Prostate gland (tissue), 2 donors: ENCODE data around the gene SNX1. TPM values are rescaled to one million over a fixed set of nuclear protein-coding genes. Genes with fewer than 3 reads are reported as not detected.

ENCODE experiments used
- DNase-seq: peaks from one replicate; pipeline ENCODE4 v3.0.0-alpha.2; 2019; ENCODE audit warnings: low spot score
- H3K27ac ChIP-seq, 2 donors: fragments of 200-600 bp; sonication (generic); 2 replicates each; pipeline ENCODE4 v1.5.1; 2017 to 2019
- H3K27me3 ChIP-seq: fragments of 200-600 bp; sonication (generic); replicated peaks from 2 replicates; pipeline ENCODE4 v1.5.1; 2019; ENCODE audit not compliant: insufficient read depth
- H3K36me3 ChIP-seq, 2 donors: fragments of 200-600 bp; sonication (generic); 1 replicate in 1 of 2; 2 replicates in 1 of 2; pipeline versions ENCODE4 v1.5.1 to v1.8.1; 2017 to 2019
- H3K4me1 ChIP-seq: fragments of 200-600 bp; sonication (generic); replicated peaks from 2 replicates; pipeline ENCODE4 v1.5.1; 2019
- H3K4me3 ChIP-seq, 2 donors: fragments of 200-600 bp; sonication (generic); 2 replicates each; pipeline ENCODE4 v1.5.1; 2017 to 2019
- H3K9me3 ChIP-seq: fragments of 200-600 bp; sonication (generic); 2 replicates; pipeline ENCODE4 v1.5.1; 2017
- POLR2A ChIP-seq: fragments of 450-650 bp; IDR thresholded peaks from one replicate; pipeline ENCODE4 v1.6.1; 2016; ENCODE audit warnings: antibody characterized with exemption, mild to moderate bottlenecking
- POLR2AphosphoS5 ChIP-seq: sonication (generic); formaldehyde crosslinking; IDR thresholded peaks from one replicate; pipeline ENCODE4 v1.6.1; 2017; ENCODE audit warnings: antibody characterized with exemption
- WGBS: methylation state at CpG from one replicate; pipeline ENCODE4 v1.1.5; 2018; 5-methylcytosine and 5-hydroxymethylcytosine counted together
- intact Hi-C: fragments of 100-400 bp; cut with DNase I; formaldehyde crosslinking; loops from one replicate; pipeline ENCODE4 v1.14.2; 2022
- small RNA-seq, 2 donors: library from RNA; depleted of rRNA; stranded (forward); fragments of <200 nt; gene quantifications; one replicate each; pipeline ENCODE3, GENCODE V24; 2016
- total RNA-seq, 2 donors: library from RNA; depleted of rRNA; stranded (reverse); fragments of >200 nt; gene quantifications; one replicate each; pipeline ENCODE4 v1.1.0, GENCODE V29; 2016
- TF ChIP-seq, protein P1 (sequence below), 4 experiments: fragments of 200-600 bp in 2 of 4; fragments of 450-650 bp in 2 of 4; sonication (generic) in 2 of 4; IDR thresholded peaks; 1 replicate in 3 of 4; 2 replicates in 1 of 4; pipeline ENCODE4 v1.5.1; 2016 to 2019; ENCODE audit warnings: antibody characterized with exemption in 4 of 4, mild to moderate bottlenecking in 2 of 4, moderate library complexity in 2 of 4

Gene SNX1
- total RNA-seq, 2 donors from 2014 or later: 109 to 110 TPM

DNA sequence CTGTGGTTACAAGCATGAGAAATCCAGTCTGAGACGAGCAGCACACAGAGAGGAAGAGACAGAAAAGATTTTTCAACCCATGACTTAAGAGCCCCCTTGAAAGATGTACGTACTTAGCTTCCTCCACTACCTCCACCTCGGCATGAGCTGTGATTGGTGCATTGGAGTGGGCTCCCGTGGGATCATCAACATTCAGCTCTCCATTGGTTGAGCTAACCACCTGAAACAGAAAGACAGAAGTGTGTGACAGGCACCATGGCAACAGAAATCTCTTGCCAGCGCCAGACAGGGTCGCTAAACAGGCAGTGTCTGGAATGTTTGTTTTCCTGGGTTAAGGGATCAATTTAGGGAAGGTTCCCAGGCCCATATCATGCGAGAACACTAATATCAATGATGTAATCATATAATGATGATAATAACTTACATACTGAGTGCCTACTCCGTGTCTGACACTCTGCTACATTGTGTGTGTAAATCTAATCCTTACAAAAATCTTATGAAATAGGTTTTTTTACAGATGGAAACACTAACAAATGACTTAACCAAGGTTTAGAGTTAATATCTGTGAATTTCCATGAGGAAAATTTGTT is 84.5 kb downstream of the SNX1 start:
- no peaks in the 10 kb centered on the region for H3K9me3 ChIP-seq
- 60% methylated on average over 8 of the region's 8 CpGs for WGBS
- H3K4me3 ChIP-seq: no peak overlapping the region
- no peaks in the 10 kb centered on the region for H3K36me3 ChIP-seq
- no peak overlapping the region for H3K27ac ChIP-seq
- DNase-seq: no peak
- TF ChIP-seq POLR2AphosphoS5: no peak
- TF ChIP-seq POLR2A: no peak
- TF ChIP-seq, protein P1, sequence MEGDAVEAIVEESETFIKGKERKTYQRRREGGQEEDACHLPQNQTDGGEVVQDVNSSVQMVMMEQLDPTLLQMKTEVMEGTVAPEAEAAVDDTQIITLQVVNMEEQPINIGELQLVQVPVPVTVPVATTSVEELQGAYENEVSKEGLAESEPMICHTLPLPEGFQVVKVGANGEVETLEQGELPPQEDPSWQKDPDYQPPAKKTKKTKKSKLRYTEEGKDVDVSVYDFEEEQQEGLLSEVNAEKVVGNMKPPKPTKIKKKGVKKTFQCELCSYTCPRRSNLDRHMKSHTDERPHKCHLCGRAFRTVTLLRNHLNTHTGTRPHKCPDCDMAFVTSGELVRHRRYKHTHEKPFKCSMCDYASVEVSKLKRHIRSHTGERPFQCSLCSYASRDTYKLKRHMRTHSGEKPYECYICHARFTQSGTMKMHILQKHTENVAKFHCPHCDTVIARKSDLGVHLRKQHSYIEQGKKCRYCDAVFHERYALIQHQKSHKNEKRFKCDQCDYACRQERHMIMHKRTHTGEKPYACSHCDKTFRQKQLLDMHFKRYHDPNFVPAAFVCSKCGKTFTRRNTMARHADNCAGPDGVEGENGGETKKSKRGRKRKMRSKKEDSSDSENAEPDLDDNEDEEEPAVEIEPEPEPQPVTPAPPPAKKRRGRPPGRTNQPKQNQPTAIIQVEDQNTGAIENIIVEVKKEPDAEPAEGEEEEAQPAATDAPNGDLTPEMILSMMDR (IDR thresholded peaks at IDR 0.05): no peak
- no peaks in the 10 kb centered on the region for H3K27me3 ChIP-seq
- H3K4me1 ChIP-seq: no peaks in the 10 kb centered on the region
- intact Hi-C loops: no loop called here

DNA sequence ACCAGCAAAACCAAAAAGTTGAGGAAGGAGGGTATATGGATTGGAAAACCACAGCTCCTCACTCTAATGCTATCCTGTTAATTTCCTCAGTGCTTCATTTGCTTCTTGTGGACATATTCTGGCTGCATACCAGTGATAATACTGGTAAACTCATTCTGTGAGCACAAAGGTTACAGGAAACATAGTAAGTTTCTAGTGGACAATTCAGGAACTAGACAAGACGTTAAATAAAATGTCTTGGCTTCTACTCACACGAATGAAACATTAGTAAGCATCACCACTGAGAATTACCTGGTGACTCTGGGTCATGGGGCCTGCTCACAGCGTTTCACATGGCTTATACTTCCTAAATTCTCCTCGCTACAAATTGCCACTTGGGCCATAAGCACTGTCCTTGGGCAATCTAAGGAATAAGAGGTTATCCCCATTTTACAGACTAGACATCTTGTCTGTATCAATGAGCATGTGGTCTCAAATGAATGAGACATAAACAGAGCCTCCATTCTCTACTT is 87.1 kb downstream of the SNX1 start:
- 92% methylated on average over 4 of the region's 4 CpGs for WGBS
- no peak for DNase-seq
- Histone ChIP-seq H3K27me3 (no peaks in the 10 kb centered on the region), H3K9me3 (no peaks in the 10 kb centered on the region), H3K4me3 (no peak overlapping the region), H3K36me3 (no peaks in the 10 kb centered on the region), H3K4me1 (no peaks in the 10 kb centered on the region), H3K27ac (no peak overlapping the region)
- TF ChIP-seq POLR2AphosphoS5: no peak
- TF ChIP-seq, protein P1 (IDR thresholded peaks at IDR 0.05): no peak
- no peak for TF ChIP-seq POLR2A
- intact Hi-C loops: no loop called here

DNA sequence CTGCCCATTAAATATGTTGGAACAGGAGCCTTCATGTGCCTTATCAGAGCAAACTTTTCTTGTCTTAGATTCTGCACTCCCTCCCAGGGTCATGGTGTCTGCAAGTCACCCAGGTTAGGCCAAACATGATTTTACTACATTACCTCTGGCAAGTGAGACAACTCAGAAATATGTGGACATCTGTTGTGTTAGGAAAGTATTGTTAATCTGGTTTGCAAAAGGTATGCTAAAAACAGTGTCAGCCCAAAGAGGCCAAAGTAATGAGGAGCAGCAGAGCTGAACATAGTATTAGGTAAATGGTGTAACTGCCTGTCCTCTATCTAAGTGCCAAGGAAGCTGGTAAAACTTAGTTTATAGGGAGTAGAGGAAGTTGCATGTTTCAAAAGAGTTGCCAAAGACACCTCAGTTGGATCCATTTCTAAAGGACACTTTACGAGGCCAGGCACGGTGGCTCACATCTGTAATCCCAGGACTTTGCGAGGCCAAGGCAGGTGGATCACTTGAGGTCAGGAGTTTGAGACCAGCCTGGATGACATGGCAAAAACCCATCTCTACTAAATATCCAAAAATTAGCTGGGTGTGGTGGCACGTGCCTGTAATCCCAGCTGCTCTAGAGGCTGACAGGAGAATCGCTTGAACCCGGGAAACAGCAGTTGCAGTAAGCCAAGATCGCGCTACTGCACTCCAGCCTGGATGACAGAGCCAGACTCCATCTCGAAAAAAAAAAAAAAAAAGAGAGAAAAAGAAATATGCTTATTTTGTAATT is 89.5 kb downstream of the SNX1 start:
- DNase-seq: no peak
- WGBS: 69% methylated on average over 9 of the region's 9 CpGs
- intact Hi-C loops: no loop called here
- Histone ChIP-seq H3K36me3 (no peaks in the 10 kb centered on the region), H3K9me3 (no peaks in the 10 kb centered on the region), H3K4me1 (no peaks in the 10 kb centered on the region), H3K27me3 (no peaks in the 10 kb centered on the region), H3K27ac (no peak overlapping the region), H3K4me3 (no peak overlapping the region)
- TF ChIP-seq POLR2AphosphoS5 (peak; percentile 33), POLR2A (no peak)

DNA sequence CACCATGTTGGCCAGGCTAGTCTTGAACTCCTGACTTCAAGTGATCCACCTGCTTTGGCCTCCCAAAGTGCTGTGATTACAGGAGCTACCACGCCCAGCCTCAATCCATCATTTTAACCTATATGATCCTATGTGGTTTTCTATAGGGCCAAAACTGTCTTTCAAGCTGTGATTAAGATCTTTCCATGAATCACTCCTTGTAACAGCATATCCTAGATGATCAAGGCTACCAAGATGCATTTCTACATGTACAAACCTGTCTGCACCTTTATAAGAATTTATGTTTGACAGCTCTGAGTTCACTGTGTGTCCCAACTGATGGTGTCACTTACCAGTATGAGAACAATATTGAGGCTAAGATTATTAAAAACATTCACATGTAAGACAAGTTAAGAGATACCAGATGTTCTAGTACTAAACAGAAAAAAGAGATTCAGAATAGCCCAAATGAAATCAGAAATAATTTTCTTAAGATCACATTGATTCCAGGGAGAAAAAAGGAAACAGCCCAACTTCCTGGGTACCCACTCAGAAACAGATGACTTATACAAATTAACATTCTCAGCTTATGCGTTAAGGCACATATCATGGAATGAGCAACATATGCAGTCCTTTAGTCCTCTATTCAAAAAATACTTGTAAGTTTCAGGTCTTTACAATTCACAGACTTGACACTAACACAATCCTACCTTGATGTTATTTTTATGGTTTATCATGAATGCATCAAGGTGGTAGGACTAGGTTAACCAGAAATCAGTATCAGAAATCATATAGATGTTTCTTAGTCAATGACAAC is 91.8 kb downstream of the SNX1 start:
- Histone ChIP-seq H3K4me1 (no peaks in the 10 kb centered on the region), H3K36me3 (no peaks in the 10 kb centered on the region), H3K27me3 (no peaks in the 10 kb centered on the region), H3K9me3 (no peaks in the 10 kb centered on the region), H3K4me3 (no peak overlapping the region), H3K27ac (no peak overlapping the region)
- TF ChIP-seq POLR2AphosphoS5 (no peak), POLR2A (no peak)
- TF ChIP-seq, protein P1 (IDR thresholded peaks at IDR 0.05): no peak
- intact Hi-C loops: no loop called here
- DNase-seq: no peak
- 73% methylated on average over 2 of the region's 2 CpGs for WGBS

Small RNA genes within 50 kb of the gene (small RNA-seq; reads per million reads assigned to genes)
- 0 reads per million in 2 donors for gene RF00019

Other genes starting within 250 kb of the SNX1 start
- 10 to 100 TPM; 13.8 to 40.4 TPM for gene DAPK2, start 49.5 kb upstream of the SNX1 start, total RNA-seq
- 100 to 1,000 TPM in 1 of 2 donors, 10 to 100 TPM in 1; 47.2 to 133 TPM for gene CIAO2A, start 2.1 kb upstream of the SNX1 start, total RNA-seq
- gene SNX22, start 55.7 kb downstream of the SNX1 start, total RNA-seq: 10 to 100 TPM; 12.2 to 15.9 TPM
- gene PPIB, start 67.0 kb downstream of the SNX1 start, total RNA-seq: 100 to 1,000 TPM; 372 to 624 TPM